ENCODE data around the gene KCNIP3.

The KCNIP3 gene

GRCh38 chr2:95312543-95313201 lies 15.5 kb downstream of the KCNIP3 start:
- H3K27me3 ChIP-seq (ENCODE audit: insufficient read depth, poor library complexity, severe bottlenecking) = no peaks in the 10 kb centered on the region
- H3K4me3 ChIP-seq (replicated peaks; ENCODE audit: insufficient read depth, low read length) = no peak overlapping the region
- H3K27ac ChIP-seq (replicated peaks) = no peak overlapping the region
- no peak for TF ChIP-seq SPI1 (IDR thresholded peaks at IDR 0.05; ENCODE audit: borderline replicate concordance, low read depth)
- no peak for TF ChIP-seq GABPA (IDR thresholded peaks at IDR 0.05; ENCODE audit: low read depth)
- TF ChIP-seq CTCF (IDR thresholded peaks at IDR 0.05; ENCODE audit: insufficient read depth, low read length) = no peak
- TF ChIP-seq POLR2AphosphoS5 (IDR thresholded peaks at IDR 0.05; ENCODE audit: low read depth) = no peak
- no peak for TF ChIP-seq REST (IDR thresholded peaks at IDR 0.05; ENCODE audit: insufficient replicate concordance, low read depth)
- no peak for DNase-seq (ENCODE audit: low read depth in 1 of 2, low spot score in 1 of 2)

- TF ChIP-seq SPI1 (IDR thresholded peaks at IDR 0.05; ENCODE audit: borderline replicate concordance, low read depth) (no peak), GABPA (IDR thresholded peaks at IDR 0.05; ENCODE audit: low read depth) (no peak), CTCF (IDR thresholded peaks at IDR 0.05; ENCODE audit: insufficient read depth, low read length) (no peak), REST (IDR thresholded peaks at IDR 0.05; ENCODE audit: insufficient replicate concordance, low read depth) (no peak), POLR2AphosphoS5 (IDR thresholded peaks at IDR 0.05; ENCODE audit: low read depth) (no peak)
- no peak for DNase-seq (ENCODE audit: low read depth in 1 of 2, low spot score in 1 of 2)
- H3K27me3 ChIP-seq (ENCODE audit: insufficient read depth, poor library complexity, severe bottlenecking) = no peaks in the 10 kb centered on the region
- H3K27ac ChIP-seq (replicated peaks) = no peak overlapping the region
- no peak overlapping the region for H3K4me3 ChIP-seq (replicated peaks; ENCODE audit: insufficient read depth, low read length)
These were observed 16.4 kb downstream of the KCNIP3 start for GRCh38 chr2:95313296-95314131.

GRCh38 chr2:95314598-95314963 lies 17.4 kb downstream of the KCNIP3 start:
- Histone ChIP-seq H3K27ac (replicated peaks) (no peak overlapping the region), H3K4me3 (replicated peaks; ENCODE audit: insufficient read depth, low read length) (no peak overlapping the region), H3K27me3 (ENCODE audit: insufficient read depth, poor library complexity, severe bottlenecking) (no peaks in the 10 kb centered on the region)
- DNase-seq (ENCODE audit: low read depth in 1 of 2, low spot score in 1 of 2) = no peak
- no peak for TF ChIP-seq CTCF (IDR thresholded peaks at IDR 0.05; ENCODE audit: insufficient read depth, low read length)
- no peak for TF ChIP-seq GABPA (IDR thresholded peaks at IDR 0.05; ENCODE audit: low read depth)
- TF ChIP-seq REST (IDR thresholded peaks at IDR 0.05; ENCODE audit: insufficient replicate concordance, low read depth) = no peak
- no peak for TF ChIP-seq POLR2AphosphoS5 (IDR thresholded peaks at IDR 0.05; ENCODE audit: low read depth)
- no peak for TF ChIP-seq SPI1 (IDR thresholded peaks at IDR 0.05; ENCODE audit: borderline replicate concordance, low read depth)
